GM03348 (cell line): ENCODE measurements around the gene HGF.

Source experiments
- DNase-seq: peaks from one replicate; pipeline ENCODE4 v3.0.0; 2012; ENCODE audit warnings: low spot score

The HGF gene

DNA sequence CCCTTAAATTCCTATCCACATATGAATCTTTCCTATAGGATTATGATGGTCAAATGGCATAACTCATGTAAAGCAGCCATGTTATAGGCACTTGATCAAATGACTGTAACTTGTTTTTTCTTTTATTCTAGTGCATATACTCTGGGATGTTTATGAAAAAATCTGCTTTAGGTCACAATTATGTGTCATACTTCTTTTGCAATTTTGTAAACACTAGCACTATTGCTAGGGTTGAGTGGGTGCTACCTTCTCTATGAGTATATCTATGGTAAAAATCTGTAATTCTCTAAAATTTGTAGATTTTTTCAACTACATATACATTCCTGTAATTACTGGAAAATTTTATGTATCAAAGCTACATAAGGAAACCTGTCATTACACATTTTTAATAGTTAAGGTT, 50.0 kb downstream of the HGF start:
- DNase-seq = no peak

DNA sequence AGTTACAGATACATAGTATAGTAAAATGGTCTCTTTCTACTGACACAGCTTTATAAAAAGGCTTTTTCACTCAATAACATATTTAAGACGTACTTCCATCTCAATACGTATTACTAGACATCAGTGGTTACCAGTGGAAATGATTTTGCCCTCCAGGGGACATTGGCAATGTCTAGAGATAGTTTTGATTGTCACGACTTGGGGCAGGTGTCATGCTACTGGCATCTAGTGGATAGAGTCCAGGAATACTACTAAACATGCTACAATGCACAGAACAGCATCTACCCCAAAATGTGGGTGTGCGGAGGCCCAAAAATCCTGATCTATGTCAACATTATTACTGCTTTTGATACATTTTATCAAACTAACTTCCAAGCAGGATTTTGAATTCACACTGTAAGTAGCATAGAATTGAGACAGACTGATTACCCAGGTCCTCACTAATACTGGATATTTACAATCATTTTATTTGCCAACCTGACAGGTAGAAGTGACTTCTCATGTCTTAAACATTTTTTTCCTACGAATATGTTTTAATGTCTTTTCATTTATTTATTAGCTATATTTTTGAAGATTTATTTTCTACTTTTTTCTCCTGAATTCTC, 53.8 kb downstream of the HGF start:
- no peak for DNase-seq

DNA sequence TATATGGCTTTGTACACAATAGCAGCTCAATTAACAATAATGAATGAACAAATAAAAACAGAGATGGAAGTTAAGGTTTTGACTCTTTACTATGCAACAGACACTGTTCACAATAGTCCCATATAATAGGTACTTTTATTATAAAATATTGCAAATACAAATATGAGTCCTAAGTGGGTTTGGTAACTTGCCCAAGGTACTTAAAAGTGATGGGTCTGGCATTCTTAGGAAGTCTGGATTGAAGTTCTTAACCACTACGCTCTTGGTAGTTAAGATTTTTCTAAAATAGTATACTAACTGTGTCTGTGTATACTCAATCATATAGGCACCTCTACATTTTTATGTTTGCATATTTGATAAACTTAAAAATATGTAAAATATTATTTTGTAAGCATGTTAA, 55.5 kb downstream of the HGF start:
- DNase-seq = no peak

DNA sequence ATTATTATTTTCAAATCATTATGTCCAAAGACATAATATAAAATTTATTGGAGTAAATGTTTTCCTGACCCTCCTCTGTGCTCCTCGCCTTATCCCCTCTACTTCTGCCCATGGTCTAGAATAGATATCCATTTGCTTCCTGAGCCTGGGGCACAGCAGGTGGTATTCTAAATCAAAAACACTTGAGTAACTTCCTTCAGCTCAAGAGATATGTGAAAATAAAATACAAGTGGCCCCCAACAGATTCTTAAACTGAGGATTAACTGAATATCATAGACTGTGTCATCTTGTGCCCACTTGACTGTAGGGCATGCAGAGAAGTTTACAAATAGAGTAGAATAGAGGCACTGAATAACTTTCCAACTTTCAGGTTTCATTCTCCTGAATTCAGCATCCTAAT, 59.1 kb downstream of the HGF start:
- DNase-seq = no peak

DNA sequence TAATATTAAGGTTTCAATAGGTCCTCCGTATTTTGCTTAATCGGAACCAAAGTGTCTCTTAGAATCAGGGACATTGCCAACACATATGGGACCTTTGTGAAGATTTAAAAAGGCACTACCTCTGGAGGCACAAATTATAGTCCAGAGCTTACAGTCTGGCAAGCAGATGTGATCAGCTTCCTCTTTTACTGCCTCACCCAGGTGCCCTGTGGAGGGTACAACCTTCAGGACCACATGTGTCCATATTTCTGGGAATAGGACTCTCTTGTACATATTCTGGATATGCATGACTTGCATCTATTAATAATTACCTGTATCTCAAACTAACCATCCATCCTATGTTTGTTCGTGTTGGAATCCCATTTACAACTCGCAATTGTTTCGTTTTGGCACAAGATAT, 60.0 kb downstream of the HGF start:
- DNase-seq = no peak

DNA sequence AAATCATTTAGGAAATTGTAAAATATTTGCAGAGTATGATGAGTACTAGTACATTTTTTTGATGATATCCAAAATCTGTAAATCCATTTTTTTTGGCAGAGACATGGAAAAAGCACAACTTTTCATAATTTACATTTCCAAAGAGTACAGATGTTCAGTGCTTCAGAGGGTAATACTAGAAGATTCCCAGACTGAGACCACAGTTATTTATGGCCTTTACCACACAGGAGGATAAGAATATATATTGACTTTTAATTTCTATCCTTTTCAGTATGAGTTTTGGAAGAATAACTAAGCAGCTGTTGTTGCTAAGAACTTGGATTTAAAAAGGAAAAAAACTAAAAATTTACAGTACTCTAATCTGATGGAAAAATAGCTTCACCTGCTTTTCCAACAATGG, 61.9 kb downstream of the HGF start:
- no peak for DNase-seq

DNA sequence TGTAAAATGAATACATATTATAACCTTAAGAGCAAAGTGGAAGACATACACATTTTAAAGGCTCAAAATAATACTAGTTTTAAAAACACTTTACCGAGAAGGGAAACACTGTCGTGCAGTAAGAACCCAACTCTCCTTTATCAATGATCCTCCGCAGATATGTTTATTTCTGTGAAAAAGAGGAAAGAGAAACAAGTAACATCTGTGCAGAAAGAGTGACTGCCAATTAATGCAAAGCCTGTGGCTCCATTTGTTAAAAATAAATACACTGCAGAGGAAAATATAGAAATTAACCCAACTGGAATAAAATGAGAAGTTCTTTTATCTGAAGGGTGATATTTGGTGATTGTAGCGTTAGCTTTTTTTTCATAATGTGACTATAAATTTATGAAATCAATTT, 62.7 kb downstream of the HGF start:
- no peak for DNase-seq

DNA sequence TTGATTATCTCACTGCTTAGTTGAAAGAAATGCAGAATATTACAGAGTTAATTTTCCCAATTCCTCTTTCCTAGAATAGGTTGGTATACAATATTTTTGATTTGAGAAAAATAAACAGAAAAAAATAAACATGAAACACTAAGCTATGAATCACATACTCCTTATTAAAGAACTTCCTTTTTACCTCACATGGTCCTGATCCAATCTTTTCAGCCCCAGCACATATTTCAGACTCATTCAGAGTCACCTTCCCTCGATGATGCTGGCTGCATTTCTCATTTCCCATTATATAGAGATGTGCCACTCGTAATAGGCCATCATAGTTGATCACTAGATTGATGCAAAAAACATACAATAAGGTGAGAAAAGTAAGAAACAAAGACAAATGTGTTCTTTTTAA, 64.6 kb downstream of the HGF start:
- no peak for DNase-seq

DNA sequence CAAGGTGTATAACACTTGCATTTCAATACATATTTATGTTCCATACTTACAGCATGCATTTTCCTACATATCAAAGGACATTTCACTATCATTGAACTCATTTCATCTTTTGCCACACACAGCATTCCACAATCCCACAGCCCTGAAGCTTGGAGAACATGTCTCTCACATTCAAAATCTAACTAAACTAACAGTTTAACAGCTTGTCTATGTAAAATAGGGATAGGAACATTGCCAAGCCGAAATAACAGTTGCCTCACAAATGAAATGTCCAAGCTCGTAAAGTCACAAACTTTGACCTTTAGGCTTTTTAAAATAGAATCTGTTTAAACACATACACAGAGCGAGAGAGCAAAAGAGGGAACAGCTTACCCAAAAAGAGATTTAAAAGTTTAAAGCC, 65.3 kb downstream of the HGF start:
- no peak for DNase-seq

DNA sequence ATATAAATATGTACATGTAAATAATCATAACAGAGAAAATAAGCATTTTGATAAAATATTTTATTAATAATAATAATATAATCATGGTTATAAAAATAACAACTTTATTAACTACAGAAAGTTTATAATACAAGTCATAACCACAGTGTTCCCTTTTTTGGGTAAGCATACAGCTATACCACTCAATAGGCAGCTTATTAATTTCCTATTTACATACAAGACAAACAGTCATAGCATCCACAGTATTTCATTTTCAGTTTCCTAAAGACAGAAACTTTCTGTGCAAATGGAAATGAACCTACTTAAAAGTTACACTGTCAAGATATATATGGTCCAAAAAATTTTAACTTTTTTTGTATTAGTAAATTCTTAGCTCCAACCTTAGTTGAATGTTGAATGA, 70.9 kb downstream of the HGF start:
- DNase-seq = no peak

DNA sequence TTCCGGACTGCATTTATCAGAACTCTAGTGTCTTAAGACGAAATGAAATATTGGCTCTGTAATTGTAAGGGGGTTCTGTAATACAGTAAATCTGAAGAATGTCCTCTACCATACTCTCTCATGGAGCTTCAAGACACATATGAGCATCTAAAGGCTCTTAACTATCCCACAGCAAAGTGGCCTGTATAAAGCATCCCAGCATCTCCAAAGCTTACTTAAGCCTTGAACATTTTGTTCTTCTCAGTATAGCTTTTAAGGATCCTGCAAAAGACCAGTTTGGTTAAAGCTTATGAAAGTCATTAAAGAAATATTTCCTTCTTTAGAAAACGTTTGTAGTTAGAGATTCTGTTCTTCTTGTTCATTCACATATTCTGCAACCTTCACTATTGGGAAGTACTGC, 75.1 kb downstream of the HGF start:
- no peak for DNase-seq

DNA sequence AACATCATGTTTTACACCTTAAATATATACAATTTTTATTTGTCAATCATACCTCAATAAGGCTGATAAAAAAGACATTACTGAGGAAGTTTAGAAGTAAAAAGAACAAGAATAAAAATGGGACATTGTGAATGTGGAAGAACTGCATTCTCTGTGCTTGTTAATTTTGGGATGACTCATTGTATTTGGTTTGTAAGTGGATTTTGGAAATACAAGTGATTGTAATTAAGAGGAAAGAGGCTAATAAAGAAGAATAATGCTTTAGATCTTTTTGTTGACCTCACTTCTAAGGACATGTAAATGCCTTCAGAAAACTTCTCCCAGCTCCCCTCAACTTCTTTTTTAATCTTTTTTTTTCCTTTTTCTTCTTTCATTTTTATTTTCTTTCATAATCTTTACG, 76.0 kb downstream of the HGF start:
- DNase-seq = no peak

DNA sequence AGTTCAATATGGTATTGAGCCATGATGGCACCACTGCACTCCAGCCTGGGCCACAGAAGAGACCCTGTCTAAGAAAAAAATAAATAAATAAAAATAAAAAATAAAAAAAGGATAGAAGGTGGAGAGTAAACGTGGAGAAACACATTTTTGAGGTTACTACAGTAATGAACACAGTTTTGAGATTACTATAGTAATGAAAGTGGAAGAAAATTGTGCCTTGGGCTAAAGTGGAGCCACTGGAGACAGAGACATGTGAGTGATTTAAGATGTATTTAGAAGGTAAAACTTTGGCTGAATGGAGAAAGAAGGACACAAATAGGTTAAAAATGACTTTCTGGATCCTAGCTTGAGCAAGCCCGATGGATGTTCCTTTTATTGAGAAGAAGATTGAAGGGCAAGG, 76.8 kb downstream of the HGF start:
- no peak for DNase-seq

DNA sequence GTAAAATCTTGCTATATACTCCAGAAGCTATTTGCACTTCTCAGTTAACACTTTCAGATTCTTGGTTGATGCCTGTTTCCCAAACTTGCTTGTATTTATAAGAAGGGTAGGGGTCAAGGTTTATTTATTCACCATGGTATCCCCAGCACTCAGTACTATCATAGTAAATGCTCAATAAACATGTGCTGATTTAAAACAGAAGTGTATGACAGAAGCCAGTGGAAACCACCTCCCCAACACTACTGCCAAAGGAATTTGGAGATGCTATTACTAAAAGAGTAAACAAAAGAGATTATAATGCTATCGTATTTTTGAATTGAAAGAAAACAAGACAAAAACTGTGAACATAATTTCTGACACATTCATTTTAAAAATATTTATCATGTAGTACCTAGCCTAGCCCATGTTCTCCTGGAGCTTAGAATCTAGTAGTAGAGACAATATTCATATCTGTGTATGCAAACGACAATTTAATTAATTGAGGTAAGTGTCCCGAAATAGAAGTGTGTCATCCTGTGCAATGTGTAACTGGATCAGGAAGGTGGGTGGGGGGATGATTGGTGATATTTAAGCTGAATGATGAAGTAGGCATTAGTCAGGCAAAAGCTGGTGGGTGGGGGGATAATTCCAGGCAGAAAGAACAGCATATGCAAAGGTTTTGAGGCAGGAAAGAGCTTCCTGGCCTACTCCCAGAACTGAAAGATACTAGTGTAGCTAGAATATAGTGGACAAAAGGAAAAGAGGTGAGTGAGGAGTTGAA, 77.5 kb downstream of the HGF start:
- no peak for DNase-seq

DNA sequence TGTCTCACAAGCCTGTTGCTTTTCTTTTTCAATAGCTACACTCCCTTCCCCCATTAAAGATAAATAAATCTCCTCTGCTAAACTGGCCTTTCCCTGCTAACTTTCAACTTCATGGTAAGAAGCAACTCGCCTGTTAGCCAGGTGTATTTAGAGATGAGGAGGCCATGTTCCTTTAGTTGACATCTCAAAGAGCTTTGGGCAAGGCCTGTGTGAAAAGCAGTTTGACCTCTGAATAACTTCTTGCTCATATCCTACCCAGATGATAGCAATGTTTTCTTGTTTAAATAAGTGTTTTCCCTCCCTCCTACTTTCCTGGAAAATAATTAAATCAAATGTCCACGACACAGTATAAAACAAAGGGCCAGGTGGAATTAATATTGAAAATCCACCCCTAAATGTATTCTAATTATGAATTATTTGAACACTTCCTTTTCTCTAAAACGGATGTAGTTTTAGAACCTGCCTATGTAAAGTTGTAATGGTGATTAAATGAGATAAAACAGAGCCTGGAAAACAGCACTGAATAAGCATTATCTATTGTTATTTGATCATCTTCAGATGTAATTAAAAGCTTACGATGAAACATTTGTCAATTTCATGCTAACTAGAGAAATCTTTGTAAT, 78.5 kb downstream of the HGF start:
- no peak for DNase-seq

DNA sequence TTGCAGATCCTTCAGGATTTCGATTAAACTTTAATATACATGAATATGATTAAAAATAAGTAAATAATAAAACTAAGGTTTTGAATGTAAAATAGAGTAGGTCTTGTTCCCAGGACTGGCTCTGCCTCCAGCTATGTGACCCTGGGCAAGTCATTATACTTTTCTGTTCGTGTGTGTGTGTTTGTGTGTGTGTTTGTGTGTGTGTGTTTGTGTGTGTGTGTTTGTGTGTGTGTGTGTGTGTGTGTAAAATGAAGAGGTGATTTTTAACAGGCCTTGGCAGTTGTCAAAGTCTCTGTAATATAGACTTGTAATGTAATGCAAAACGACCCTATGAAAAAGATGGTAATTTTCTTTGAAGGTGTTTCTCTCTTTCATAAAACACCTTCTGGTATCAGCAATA, 79.2 kb downstream of the HGF start:
- no peak for DNase-seq

DNA sequence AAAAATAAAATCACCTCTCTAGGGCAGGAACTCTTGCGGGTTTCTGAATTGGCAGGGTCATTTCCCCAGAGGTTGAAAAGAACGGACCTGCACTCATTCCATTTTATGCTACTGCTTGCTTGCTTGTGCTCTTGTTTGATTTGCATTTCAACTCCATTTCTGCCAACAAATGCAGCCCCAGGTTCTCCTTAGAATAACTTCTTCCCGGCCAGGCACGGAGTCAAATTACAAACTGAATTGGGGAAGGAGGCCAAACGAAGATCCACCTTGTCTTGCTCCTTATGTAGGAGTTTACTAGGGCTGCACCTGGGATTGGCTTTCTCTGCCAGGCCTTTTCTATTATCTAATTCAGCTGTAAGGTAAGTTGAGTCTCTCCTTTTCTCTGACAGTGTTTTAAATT, 79.6 kb downstream of the HGF start:
- no peak for DNase-seq

DNA sequence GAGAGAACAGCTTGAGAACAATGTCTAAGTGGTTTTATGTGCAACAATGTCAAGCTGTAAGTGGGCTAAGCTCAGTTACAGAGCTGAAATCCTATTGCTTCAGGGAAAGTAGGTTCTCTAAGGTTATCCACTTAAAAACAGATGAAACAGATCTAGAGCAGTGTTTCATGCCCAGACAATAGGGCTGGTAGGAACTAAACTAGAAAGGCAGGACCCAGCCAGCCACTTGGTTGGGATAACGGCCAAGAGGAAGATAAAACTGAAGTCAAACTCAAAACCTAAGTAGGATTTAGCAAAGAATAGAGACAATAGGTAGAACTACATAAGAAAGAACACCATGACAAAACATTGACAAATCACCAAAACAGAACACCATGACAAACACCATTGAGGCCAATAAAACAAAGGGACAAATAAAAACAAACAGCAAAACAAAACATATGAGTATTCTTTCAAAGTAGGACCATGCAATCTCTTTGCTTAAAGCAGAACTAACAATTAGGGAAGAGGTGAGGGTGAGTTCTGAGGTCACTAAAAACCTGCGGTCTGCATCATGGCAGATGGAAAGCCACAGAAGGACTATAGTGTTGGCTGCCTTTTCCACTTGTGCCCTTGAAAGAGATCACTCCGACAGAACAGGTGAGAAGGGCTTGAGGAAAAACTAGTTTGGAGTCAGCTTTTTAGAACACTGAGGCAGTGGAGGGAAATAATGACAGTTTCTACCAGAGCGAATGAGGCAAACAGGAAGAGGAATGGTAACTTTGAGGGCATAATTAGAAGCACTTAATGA, 81.0 kb downstream of the HGF start:
- DNase-seq = no peak

DNA sequence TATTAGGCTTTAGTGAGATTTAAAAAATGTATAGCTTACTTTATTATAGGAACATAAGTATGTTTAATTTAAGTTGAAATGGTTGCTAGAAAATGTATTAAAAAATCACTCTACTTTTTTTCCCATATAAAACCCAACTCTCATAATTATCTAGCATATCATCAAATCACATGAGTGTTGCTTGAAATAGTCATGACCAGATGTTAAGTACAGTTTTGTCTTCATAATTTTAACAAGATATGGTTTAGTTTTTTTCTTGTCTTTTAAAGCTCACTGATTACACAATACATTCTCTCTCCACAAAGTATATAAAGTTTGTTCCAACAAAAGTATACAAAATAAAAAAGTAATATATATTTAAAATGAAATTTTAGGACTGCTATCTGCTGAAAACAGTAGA, 82.8 kb downstream of the HGF start:
- no peak for DNase-seq

DNA sequence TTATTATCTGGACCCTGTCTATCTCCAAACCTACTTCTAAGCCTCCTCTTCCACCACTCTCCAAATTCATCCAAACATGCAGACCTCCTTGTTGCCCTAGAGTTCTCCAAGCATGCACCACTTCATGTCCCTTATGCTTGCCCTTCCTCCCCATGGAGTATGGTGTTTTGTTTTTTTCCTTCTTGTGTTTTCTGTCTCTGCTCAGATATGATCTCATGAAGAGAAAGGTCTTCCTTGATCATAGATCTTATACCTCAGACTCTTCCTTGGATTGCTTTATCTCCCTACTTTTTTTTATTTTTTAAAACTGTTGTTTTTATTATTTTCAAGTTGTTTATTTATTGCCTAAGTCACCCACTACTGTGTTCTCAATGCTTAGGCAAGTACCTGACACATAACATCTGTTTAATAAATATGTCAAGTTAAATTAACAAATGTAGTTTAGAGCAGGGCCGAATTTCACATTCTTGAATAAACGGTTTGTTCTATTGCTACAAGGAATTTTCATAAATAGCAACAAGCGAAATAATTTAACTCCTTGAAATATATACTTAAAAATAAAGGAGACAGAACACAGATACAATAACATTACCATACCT, 84.5 kb downstream of the HGF start:
- no peak for DNase-seq

DNA sequence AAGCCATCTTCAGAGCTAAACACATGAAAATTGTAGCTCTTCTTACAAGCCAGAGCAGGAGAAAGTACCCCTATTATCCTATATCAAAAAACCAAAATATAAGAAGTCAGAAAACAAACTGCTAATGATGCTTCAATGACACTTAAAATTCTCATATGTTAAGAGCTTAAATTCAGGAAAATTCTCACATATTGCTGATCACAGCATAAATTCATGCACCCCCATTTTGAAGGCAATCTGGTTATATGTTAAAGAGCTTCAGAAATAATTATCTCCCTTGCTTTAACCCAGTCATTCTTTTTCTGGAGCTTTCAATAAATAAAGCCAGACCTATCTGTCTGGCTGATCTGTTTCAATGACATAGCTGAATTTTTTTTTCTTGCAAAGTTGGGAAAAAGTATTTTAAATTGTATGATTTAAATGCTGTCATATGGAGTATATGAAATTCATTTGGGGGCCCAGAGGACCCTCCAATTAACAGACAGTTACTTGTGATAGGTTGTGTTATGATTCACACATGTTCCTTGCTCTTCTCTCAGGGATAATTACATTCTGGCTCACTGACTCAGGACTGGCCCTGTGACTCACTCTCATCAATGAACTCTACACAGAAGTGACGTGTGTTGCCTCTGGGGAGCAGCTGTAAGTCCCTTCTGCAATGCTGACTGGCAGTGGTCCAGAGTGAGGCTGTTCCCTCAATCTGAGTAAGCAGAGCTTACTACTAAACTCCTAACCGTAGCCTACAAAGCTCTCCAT, 85.2 kb downstream of the HGF start:
- DNase-seq = peak; percentile 89

DNA sequence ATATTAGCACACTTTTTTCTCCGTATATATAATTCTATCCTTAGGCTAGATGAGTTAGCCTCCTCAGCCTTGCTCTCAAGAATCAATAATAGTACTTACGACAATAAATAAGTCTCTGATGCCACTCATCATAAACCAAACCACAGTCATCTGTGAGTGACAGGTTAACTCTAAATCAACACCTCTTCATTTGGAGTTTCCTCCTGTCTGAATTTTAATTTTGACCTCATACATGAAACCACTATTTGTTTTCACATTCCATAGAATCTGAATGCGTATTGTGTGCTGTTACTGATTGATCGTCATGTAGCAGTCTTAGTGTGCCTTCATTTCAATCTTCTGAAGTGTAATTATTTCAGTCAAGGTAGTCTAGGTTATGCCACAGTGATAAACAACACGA, 85.8 kb downstream of the HGF start:
- DNase-seq = no peak
